K562 (cell line): ENCODE data around the gene COX7B. TPM values are rescaled to one million over a fixed set of nuclear protein-coding genes. Genes with fewer than 3 reads are reported as not detected.

ENCODE experiments used
- E2F5 ChIP-seq: sonication (generic); formaldehyde crosslinking; IDR thresholded peaks from 2 replicates; pipeline ENCODE4 v1.8.0; 2022; ENCODE audit warnings: mild to moderate bottlenecking, missing genetic modification reagents
- ESRRA ChIP-seq: fragments of 450-650 bp; IDR thresholded peaks from 2 replicates; pipeline ENCODE4 v1.6.1; 2014; ENCODE audit warnings: low read depth, mild to moderate bottlenecking, moderate library complexity, borderline replicate concordance
- HMG20A ChIP-seq: fragments of 450-650 bp; formaldehyde crosslinking; conservative IDR thresholded peaks from 2 replicates; pipeline ENCODE4 v1.4.0; 2020; ENCODE audit warnings: mild to moderate bottlenecking, mixed read lengths
- HMGXB4 ChIP-seq: sonication (generic); formaldehyde crosslinking; IDR thresholded peaks from 2 replicates; pipeline ENCODE4 v1.8.1; 2023; ENCODE audit warnings: mild to moderate bottlenecking, missing genetic modification reagents
- JUNB ChIP-seq: fragments of 450-650 bp; formaldehyde crosslinking; conservative IDR thresholded peaks from 2 replicates; pipeline ENCODE4 v1.4.0; 2020; ENCODE audit warnings: mild to moderate bottlenecking
- MGA ChIP-seq: fragments of 450-650 bp; IDR thresholded peaks from 2 replicates; pipeline ENCODE4 v1.6.1; 2016; ENCODE audit warnings: mild to moderate bottlenecking, moderate library complexity
- POLR2AphosphoS5 ChIP-seq: IDR thresholded peaks from 2 replicates; pipeline ENCODE4 v1.6.1; 2011; ENCODE audit warnings: mild to moderate bottlenecking, low read depth, low read length, moderate library complexity; ENCODE audit not compliant: control insufficient read depth, insufficient read depth
- RNF219 ChIP-seq: fragments of 250-450 bp; sonication (Bioruptor Pico); IDR thresholded peaks from 2 replicates; pipeline ENCODE4 v1.5.0; 2022; ENCODE audit warnings: mild to moderate bottlenecking
- ZNF644 ChIP-seq: fragments of 200-800 bp; sonication (Bioruptor generic); IDR thresholded peaks from 2 replicates; pipeline ENCODE4 v1.6.1; 2016; ENCODE audit warnings: low read depth, missing genetic modification characterization, missing compliant biosample characterization
- ZNF717 ChIP-seq: fragments of 250-450 bp; sonication (Bioruptor Pico); IDR thresholded peaks from 2 replicates; pipeline ENCODE4 v1.5.0; 2021
- ZNF785 ChIP-seq: fragments of 250-450 bp; sonication (Bioruptor Pico); IDR thresholded peaks from 2 replicates; pipeline ENCODE4 v1.4.0; 2020; ENCODE audit warnings: mild to moderate bottlenecking
- polyA plus RNA-seq, 8 experiments: library from polyadenylated mRNA; depleted of rRNA in 4 of 8; stranded (reverse) in 5 of 8; unstranded in 3 of 8; fragments of >200 nt; fragmentation: Nextera tagmentation in 2 of 8; fragmentation: Illumina TruSeq in 1 of 8; extraction: Ambion mirVana in 2 of 8; extraction: Trizol in 1 of 8; gene quantifications; 2 replicates each; pipeline versions ENCODE4 v1.2.1 to v1.2.3, GENCODE V29; 2011 to 2014; ENCODE audit warnings: inconsistent platforms in 1 of 8, missing spikeins in 1 of 8
- total RNA-seq, 7 experiments: library from RNA; depleted of rRNA in 6 of 7; stranded (reverse); fragments of >200 nt in 6 of 7; fragmentation: Illumina TruSeq in 2 of 7; extraction: Trizol in 2 of 7; gene quantifications; 2 replicates each; pipeline versions ENCODE4 v1.2.1 to v1.2.3, GENCODE V29; 2011 to 2021; ENCODE audit warnings: low replicate concordance in 1 of 7

COX7B gene
- total and polyA plus RNA-seq, 9 of the 15 experiments (the other 6 are each of a cell fraction or from before 2014, with no cell fraction given) = 549 to 2,891 (median 1,307) TPM

GRCh38 chrX:77899081-77899828 lies at the start of gene COX7B (continued):
- no peak for TF ChIP-seq MGA
- no peak for TF ChIP-seq HMGXB4
- TF ChIP-seq RNF219 (CRISPR knock-in tag) = no peak
- no peak for TF ChIP-seq JUNB (CRISPR knock-in tag)
- peak; percentile 90 for TF ChIP-seq POLR2AphosphoS5
- no peak; the same call in 1 of the 2 replicates for TF ChIP-seq ZNF644 (tag)
- no peak for TF ChIP-seq HMG20A (CRISPR knock-in tag)
- TF ChIP-seq ESRRA = peak; percentile 97
- TF ChIP-seq ZNF717 (CRISPR knock-in tag) = no peak
- TF ChIP-seq E2F5 (CRISPR knock-in tag) = no peak
- TF ChIP-seq ZNF785 = no peak
